Natural killer cell (primary cell): Measurements from ENCODE around the gene LAMC1. TPM values are rescaled to one million over a fixed set of nuclear protein-coding genes. Genes with fewer than 3 reads are reported as not detected.

Experiments
- ATAC-seq, 3 donors: fragments of 150-1000 bp in 2 of 3; fragments of 200-7000 bp in 1 of 3; cut with Tn5 transposase; 1 replicate in 1 of 3; 2 replicates in 2 of 3; pipeline ENCODE4 v1.10.0; 2021; ENCODE audit warnings: mild to moderate bottlenecking in 2 of 3, moderate library complexity in 2 of 3
- DNase-seq, 2 donors: peaks; one replicate each; pipeline versions ENCODE4 v3.0.0 to v3.0.0-alpha.2; 2013 to 2021; ENCODE audit warnings: mixed read lengths in 1 of 2
- H3K27ac ChIP-seq: one replicate; pipeline ENCODE4 v1.5.1; 2013; ENCODE audit warnings: mild to moderate bottlenecking, low read length
- H3K27me3 ChIP-seq: one replicate; pipeline ENCODE4 v1.6.1; 2013; ENCODE audit warnings: low read length; ENCODE audit not compliant: control insufficient read depth, insufficient read depth
- H3K36me3 ChIP-seq: one replicate; pipeline ENCODE4 v1.6.1; 2013; ENCODE audit warnings: low read length; ENCODE audit not compliant: control insufficient read depth, insufficient read depth
- H3K4me1 ChIP-seq: one replicate; pipeline ENCODE4 v1.6.1; 2013; ENCODE audit warnings: low read length; ENCODE audit not compliant: control insufficient read depth, insufficient read depth
- H3K4me3 ChIP-seq: one replicate; pipeline ENCODE4 v1.5.1; 2013; ENCODE audit warnings: low read length
- H3K9me3 ChIP-seq: one replicate; pipeline ENCODE4 v1.6.1; 2013; ENCODE audit warnings: low read length; ENCODE audit not compliant: control insufficient read depth, insufficient read depth
- H3K27ac Mint-ChIP-seq, 2 donors: one replicate each; pipeline ENCODE4 v1.8.0; 2022; ENCODE audit warnings: mild to moderate bottlenecking in 2 of 2, mixed read lengths in 2 of 2, moderate library complexity in 1 of 2
- H3K27me3 Mint-ChIP-seq, 2 donors: one replicate each; pipeline ENCODE4 v1.8.0; 2022; ENCODE audit warnings: low read depth in 2 of 2, mixed read lengths in 2 of 2
- H3K36me3 Mint-ChIP-seq: one replicate; pipeline ENCODE4 v1.8.0; 2022; ENCODE audit warnings: mixed read lengths
- H3K4me1 Mint-ChIP-seq, 2 donors: one replicate each; pipeline ENCODE4 v1.8.0; 2022; ENCODE audit warnings: mixed read lengths in 2 of 2
- H3K4me3 Mint-ChIP-seq: one replicate; pipeline ENCODE4 v1.8.0; 2022; ENCODE audit warnings: mild to moderate bottlenecking, moderate library complexity, mixed read lengths
- H3K9me3 Mint-ChIP-seq, 2 donors: one replicate each; pipeline ENCODE4 v1.8.0; 2022; ENCODE audit warnings: mixed read lengths in 2 of 2
- CTCF ChIP-seq: fragments of 200-600 bp; IDR thresholded peaks from one replicate; pipeline ENCODE4 v1.8.0; 2022; ENCODE audit warnings: antibody characterized with exemption
- WGBS: methylation state at CpG from one replicate; pipeline ENCODE4 v1.1.7; 2013; ENCODE audit warnings: missing lambda C conversion rate; ENCODE audit not compliant: insufficient coverage; 5-methylcytosine and 5-hydroxymethylcytosine counted together
- intact Hi-C: fragments of 100-400 bp; cut with micrococcal nuclease; formaldehyde crosslinking; loops from one replicate; pipeline ENCODE4 v1.14.2; 2022
- total RNA-seq, 4 donors: library from RNA; stranded (reverse); fragments of 120-200 nt in 1 of 4; gene quantifications; one replicate each; pipeline versions ENCODE4 v1.2.3 to v1.2.4, GENCODE V29; 2013 to 2022

Gene LAMC1
- total RNA-seq: under 1 TPM; 0.33 to 0.66 (median 0.58) TPM
- 14.0 TPM for total RNA-seq (2013)

DNA sequence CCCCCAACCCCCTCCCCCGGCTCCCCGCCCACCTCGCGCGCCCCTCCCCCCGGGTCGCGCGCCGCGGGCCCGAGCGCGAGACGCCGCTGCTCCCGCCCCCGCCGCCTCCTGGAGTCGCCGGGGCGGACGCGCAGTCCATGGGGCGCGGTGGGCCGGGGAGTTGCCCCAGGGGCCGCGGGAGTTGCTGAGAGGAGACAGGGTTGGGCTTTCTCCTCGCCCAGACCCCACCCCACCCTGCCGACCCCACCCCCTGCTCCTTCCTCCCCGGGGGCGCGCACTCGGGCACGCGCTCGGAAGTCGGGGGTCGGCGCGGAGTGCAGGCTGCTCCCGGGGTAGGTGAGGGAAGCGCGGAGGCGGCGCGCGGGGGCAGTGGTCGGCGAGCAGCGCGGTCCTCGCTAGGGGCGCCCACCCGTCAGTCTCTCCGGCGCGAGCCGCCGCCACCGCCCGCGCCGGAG lies at the start of gene LAMC1:
Gene LAMC1 (plus strand): TSS at position 275 of the 455 bp plus-strand sequence. CDS start 297 bp downstream, outside the sequence.
- Histone ChIP-seq H3K4me1 (peaks cover 9% of the 10 kb centered on the region), H3K4me3 (peak within 1 kb of the TSS; percentile 39), H3K9me3 (no peaks in the 10 kb centered on the region), H3K27me3 (peaks cover 24% of the 10 kb centered on the region), H3K36me3 (no peaks in the 10 kb centered on the region), H3K27ac (no peak within 1 kb of the TSS)
- peak in 1 of 2 donors; percentile 4 for DNase-seq
- under 1% methylated on average over 62 of the region's 65 CpGs for WGBS
- Mint-ChIP-seq H3K27me3 (peaks cover 36 to 64% of the 10 kb centered on the region in 2 donors), H3K36me3 (peaks cover 9% of the 10 kb centered on the region), H3K4me3 (peak within 1 kb of the TSS; percentile 89), H3K4me1 (peaks cover 10 to 18% of the 10 kb centered on the region in 2 donors), H3K27ac (no peak within 1 kb of the TSS), H3K9me3 (no peaks in the 10 kb centered on the region)
- no peak for TF ChIP-seq CTCF
- intact Hi-C loops: no loop called here
- ATAC-seq: peak; percentile 24 to 52 (median 28)

- Histone ChIP-seq H3K9me3 (no peaks in the 10 kb centered on the region), H3K4me3 (no peak overlapping the region), H3K4me1 (no peaks in the 10 kb centered on the region), H3K36me3 (no peaks in the 10 kb centered on the region), H3K27me3 (peaks cover 3% of the 10 kb centered on the region), H3K27ac (no peak overlapping the region)
- ATAC-seq (no peak), DNase-seq (no peak)
- no peaks in the 10 kb centered on the region for H3K4me1 Mint-ChIP-seq
- no peak for TF ChIP-seq CTCF
- no peak overlapping the region for H3K4me3 Mint-ChIP-seq
- 96% methylated on average over 2 of the region's 2 CpGs for WGBS
- no peak overlapping the region for H3K27ac Mint-ChIP-seq
- intact Hi-C loops: no loop called here
- no peaks in the 10 kb centered on the region for H3K9me3 Mint-ChIP-seq
- peaks cover 7 to 8% of the 10 kb centered on the region in 2 donors for H3K27me3 Mint-ChIP-seq
- no peaks in the 10 kb centered on the region for H3K36me3 Mint-ChIP-seq
These were observed 48.6 kb upstream of the LAMC1 start for GRCh38 chr1:182974506-182975191.

- Histone ChIP-seq H3K27ac (no peak overlapping the region), H3K36me3 (no peaks in the 10 kb centered on the region), H3K4me1 (no peaks in the 10 kb centered on the region), H3K27me3 (no peaks in the 10 kb centered on the region), H3K9me3 (no peaks in the 10 kb centered on the region), H3K4me3 (no peak overlapping the region)
- Mint-ChIP-seq H3K9me3 (no peaks in the 10 kb centered on the region), H3K27ac (no peak overlapping the region), H3K4me1 (no peaks in the 10 kb centered on the region), H3K36me3 (no peaks in the 10 kb centered on the region), H3K4me3 (no peak overlapping the region), H3K27me3 (peaks cover 7 to 8% of the 10 kb centered on the region in 2 donors)
- TF ChIP-seq CTCF: no peak
- DNase-seq (no peak), ATAC-seq (no peak)
- intact Hi-C loops: no loop called here
- WGBS: 86% methylated on average over 1 of the region's 2 CpGs
These were observed 45.7 kb upstream of the LAMC1 start for GRCh38 chr1:182977480-182977879.
